Naive thymus-derived CD8-positive, alpha-beta T cell (primary cell): ENCODE measurements around the gene SNRPD2. TPM values are rescaled to one million over a fixed set of nuclear protein-coding genes. Genes with fewer than 3 reads are reported as not detected.
A peak's percentile ranks its signal among the peaks of the same experiment; 100 is the strongest.

Source experiments
- ATAC-seq, 2 donors: fragments of 150-1000 bp; cut with Tn5 transposase in 1 of 2; sonication (Bioruptor Pico), chemical (Tn5 transposase) in 1 of 2; 1 replicate in 1 of 2; 2 replicates in 1 of 2; pipeline ENCODE4 v1.10.0; 2021; ENCODE audit warnings: mild to moderate bottlenecking in 2 of 2, moderate library complexity in 2 of 2
- POLR2A ChIA-PET: fragments of 350-600 bp; sonication (Branson Sonifier 250); formaldehyde crosslinking; loops from one replicate; lab custom pipeline; 2021; ENCODE audit warnings: antibody characterized with exemption; lab: Charles Lee
- DNase-seq, 10 donors: peaks; one replicate each; pipeline versions ENCODE4 v3.0.0 to v3.0.0-alpha.2; 2020 to 2022
- H3K27ac Mint-ChIP-seq, 10 donors: one replicate each; pipeline ENCODE4 v1.8.0; 2020 to 2022; ENCODE audit warnings: mild to moderate bottlenecking in 10 of 10, mixed read lengths in 10 of 10, moderate library complexity in 4 of 10, inconsistent platforms in 1 of 10
- H3K27me3 Mint-ChIP-seq, 5 donors: one replicate each; pipeline ENCODE4 v1.8.0; 2021 to 2022; ENCODE audit warnings: mixed read lengths in 5 of 5
- H3K36me3 Mint-ChIP-seq, 3 donors: one replicate each; pipeline ENCODE4 v1.8.0; 2020 to 2022; ENCODE audit warnings: mixed read lengths in 3 of 3, mild to moderate bottlenecking in 2 of 3, inconsistent platforms in 1 of 3
- H3K4me1 Mint-ChIP-seq, 4 donors: one replicate each; pipeline ENCODE4 v1.8.0; 2021 to 2022; ENCODE audit warnings: mixed read lengths in 4 of 4
- H3K4me3 Mint-ChIP-seq, 10 donors: one replicate each; pipeline ENCODE4 v1.8.0; 2020 to 2022; ENCODE audit warnings: mild to moderate bottlenecking in 10 of 10, mixed read lengths in 10 of 10, moderate library complexity in 6 of 10, inconsistent platforms in 1 of 10
- H3K9me3 Mint-ChIP-seq, 9 donors: one replicate each; pipeline ENCODE4 v1.8.0; 2020 to 2022; ENCODE audit warnings: mixed read lengths in 9 of 9, mild to moderate bottlenecking in 3 of 9, inconsistent platforms in 1 of 9, moderate library complexity in 1 of 9
- polyA plus RNA-seq, 3 donors: library from polyadenylated mRNA; unstranded; fragments of 300-500 nt; fragmentation: Illumina TruSeq; gene quantifications; one replicate each; pipeline ENCODE4 v1.2.3, GENCODE V29; 2021
- total RNA-seq, 8 experiments: library from RNA in 2 of 8; stranded (reverse) in 2 of 8; gene quantifications; one replicate each; pipeline ENCODE4 v1.2.3 and lab custom pipeline; 2021 to 2026

SNRPD2 gene
- total and polyA plus RNA-seq, 5 experiments from 2014 or later: 395 to 1,289 (median 1,119) TPM

DNA sequence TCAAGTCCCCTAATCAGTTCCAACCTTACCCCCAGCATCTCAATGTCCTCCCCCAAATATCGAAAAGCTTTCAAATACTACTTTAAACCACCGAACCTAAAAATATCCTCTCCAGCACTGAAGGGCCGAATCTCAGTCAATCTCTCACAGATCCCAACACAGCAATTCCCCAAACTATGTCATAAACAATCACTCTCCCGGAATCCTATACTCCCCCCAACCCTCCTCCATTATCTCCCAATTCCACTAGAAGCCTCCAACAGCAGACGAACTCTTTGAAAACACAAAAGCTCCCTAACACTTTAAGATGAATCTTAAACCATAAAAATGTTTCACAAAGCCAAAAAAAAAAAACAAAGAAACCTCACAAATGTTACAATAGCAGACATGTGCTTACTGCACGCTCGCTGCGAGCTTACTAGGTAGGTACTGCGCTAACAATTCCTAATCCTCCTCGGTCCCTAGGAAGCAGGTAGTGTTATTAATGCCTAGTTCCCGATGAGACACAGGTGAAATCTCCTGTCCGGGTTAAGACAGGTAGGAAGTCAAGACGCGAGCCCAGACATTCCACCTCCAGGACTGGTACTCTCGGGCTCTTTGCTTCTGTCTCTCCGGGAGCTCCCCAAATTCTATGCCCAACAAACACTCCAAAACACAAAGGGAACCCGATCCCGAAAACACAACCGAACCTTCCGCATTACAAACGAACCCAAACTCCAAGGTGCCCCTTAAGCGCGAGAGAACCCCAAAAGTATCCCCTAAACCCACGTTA is 24.8 kb upstream of the SNRPD2 start:
- DNase-seq: no peak
- H3K27ac Mint-ChIP-seq: peak overlapping the region; percentile 94 to 99 (median 96)
- H3K4me1 Mint-ChIP-seq: peaks cover 22 to 59% (median 47%) of the 10 kb centered on the region in 4 donors

DNA sequence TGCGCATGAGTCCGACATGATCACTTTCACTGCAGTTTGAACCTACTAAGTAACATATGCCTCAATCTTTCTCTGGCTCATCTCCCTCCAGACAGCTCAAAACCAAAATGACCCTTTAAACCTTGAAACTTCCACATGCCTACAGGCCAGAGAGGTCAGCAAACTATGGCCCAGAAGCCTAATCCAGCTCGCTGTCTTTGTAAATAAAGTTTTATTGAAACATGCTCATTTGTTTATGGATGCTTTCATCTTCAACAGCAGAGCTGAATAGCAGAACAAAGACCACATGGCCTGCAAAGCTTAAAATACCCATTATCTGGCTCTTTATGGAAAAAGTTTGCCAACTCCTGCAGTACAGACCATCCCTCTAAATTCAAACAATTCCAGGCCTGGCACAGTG is 23.4 kb upstream of the SNRPD2 start:
- H3K4me3 Mint-ChIP-seq: peak overlapping the region in 4 of 10 donors; percentile 4 to 94 (median 22)
- H3K9me3 Mint-ChIP-seq: no peaks in the 10 kb centered on the region
- peaks cover 4 to 26% (median 8%) of the 10 kb centered on the region in 3 donors for H3K36me3 Mint-ChIP-seq
- ATAC-seq: no peak
- POLR2A ChIA-PET: interaction anchor here (0.6 to 4.7 kb wide), 3 partner anchors 10 to 537 kb away, joined by 3 to 47 read pairs (median 4); partner anchors contain the start of genes QPCTL, SNRPD2 and TRAPPC6A
- H3K27me3 Mint-ChIP-seq: no peaks in the 10 kb centered on the region
- peak overlapping the region in 6 of 10 donors; percentile 14 to 95 (median 49) for H3K27ac Mint-ChIP-seq
- no peak for DNase-seq
- H3K4me1 Mint-ChIP-seq: peaks cover 26 to 66% (median 55%) of the 10 kb centered on the region in 4 donors

More for the DNA sequence above, 24.8 kb upstream of the SNRPD2 start:
- POLR2A ChIA-PET: interaction anchor here (0.6 to 4.7 kb wide), 16 partner anchors 10 to 1540 kb away, joined by 3 to 51 read pairs (median 4); partner anchors contain the start of genes CCDC9, DMWD, FBXO46 and GIPR
- Mint-ChIP-seq H3K27me3 (no peaks in the 10 kb centered on the region), H3K9me3 (no peaks in the 10 kb centered on the region), H3K36me3 (peaks cover 4 to 19% (median 8%) of the 10 kb centered on the region in 3 donors), H3K4me3 (peak overlapping the region; percentile 87 to 99 (median 97))
- peak in 1 of 2 donors; percentile 1 for ATAC-seq

- POLR2A ChIA-PET: no interaction called here
- no peaks in the 10 kb centered on the region for H3K27me3 Mint-ChIP-seq
- H3K4me1 Mint-ChIP-seq: peaks cover 23 to 60% (median 49%) of the 10 kb centered on the region in 4 donors
- ATAC-seq (no peak), DNase-seq (no peak)
- H3K4me3 Mint-ChIP-seq: no peak overlapping the region
- no peaks in the 10 kb centered on the region for H3K9me3 Mint-ChIP-seq
- H3K27ac Mint-ChIP-seq: peak overlapping the region in 1 of 10 donors; percentile 11
- peaks cover 0 to 22% (median 0%) of the 10 kb centered on the region in 3 donors for H3K36me3 Mint-ChIP-seq
Observed at GRCh38 chr19:45713141-45713540, 21.4 kb upstream of the SNRPD2 start.

DNA sequence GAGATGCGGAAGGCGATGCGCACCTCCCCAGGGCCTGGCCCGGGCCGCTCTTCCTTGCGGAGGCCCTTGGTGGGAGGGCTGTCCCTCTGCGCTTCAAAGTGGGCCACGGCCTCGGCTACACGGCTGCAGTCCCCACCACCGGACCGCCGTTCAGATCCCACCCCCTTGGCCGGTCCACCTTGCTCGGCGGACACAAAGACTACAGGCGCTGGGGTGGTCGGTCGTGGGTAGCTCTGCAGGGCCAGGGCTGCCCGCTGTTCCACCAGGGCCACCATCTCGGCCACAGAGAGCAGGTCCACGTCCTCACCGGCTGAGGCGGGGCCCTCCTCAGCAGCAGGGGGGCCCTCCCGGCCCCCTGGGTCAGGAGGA is 20.9 kb upstream of the SNRPD2 start:
- Mint-ChIP-seq H3K27me3 (no peaks in the 10 kb centered on the region), H3K9me3 (no peaks in the 10 kb centered on the region), H3K36me3 (peaks cover 0 to 22% (median 0%) of the 10 kb centered on the region in 3 donors), H3K4me3 (no peak overlapping the region), H3K4me1 (peaks cover 23 to 58% (median 45%) of the 10 kb centered on the region in 4 donors), H3K27ac (no peak overlapping the region)
- no peak for DNase-seq
- ATAC-seq: no peak
- POLR2A ChIA-PET: no interaction called here

DNA sequence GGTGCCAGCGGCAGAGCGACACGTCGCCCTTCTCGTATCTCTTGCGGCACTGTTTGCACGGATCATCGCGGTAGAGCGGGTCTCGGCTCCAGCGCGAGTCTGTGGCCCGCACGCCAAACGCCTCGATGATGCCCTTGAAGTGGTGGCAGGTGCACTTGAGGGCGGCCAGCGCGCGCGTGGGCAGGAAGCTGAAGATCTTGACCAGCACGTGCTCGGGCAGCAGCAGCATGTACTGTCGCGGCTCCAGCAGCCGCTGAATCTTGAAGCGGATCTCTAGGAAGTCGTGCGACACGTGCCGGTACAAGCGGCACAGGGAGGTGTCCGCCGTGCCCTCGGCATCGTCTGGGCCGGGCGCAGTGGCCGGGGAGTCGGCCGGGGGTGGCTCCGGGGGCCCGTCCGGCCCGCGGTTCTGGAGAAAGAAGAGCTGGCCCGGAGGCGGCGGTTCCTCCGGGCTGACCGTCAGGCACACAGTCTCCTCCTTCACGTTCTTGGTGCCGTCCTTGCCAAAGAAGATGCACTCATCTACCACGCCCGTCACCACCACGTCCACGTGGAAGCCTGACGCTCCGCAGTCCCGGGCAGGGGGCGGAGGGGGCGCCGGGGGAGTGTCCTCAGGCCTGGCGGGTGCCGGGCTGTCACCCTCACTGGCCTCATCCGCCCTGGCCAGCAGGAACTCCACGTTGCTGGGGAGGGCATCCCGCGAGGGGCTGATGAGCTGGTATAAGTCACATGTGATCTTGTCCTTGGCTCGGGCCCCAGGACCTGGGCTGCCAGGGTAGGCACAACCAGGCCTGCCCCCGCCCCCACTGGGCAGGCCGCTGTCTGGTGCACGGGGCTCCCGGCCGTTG is 20.3 kb upstream of the SNRPD2 start:
- Mint-ChIP-seq H3K27ac (no peak overlapping the region), H3K4me1 (peaks cover 21 to 57% (median 40%) of the 10 kb centered on the region in 4 donors), H3K27me3 (no peaks in the 10 kb centered on the region), H3K4me3 (no peak overlapping the region), H3K36me3 (peaks cover 0 to 22% (median 0%) of the 10 kb centered on the region in 3 donors), H3K9me3 (no peaks in the 10 kb centered on the region)
- DNase-seq: no peak
- POLR2A ChIA-PET: no interaction called here
- ATAC-seq: no peak

GRCh38 chr19:45710356-45711130 is 18.8 kb upstream of the SNRPD2 start:
- Mint-ChIP-seq H3K4me3 (peak overlapping the region in 2 of 10 donors; percentile 4 to 8), H3K27me3 (no peaks in the 10 kb centered on the region), H3K27ac (peak overlapping the region in 8 of 10 donors; percentile 19 to 83 (median 64)), H3K36me3 (peaks cover 0 to 22% (median 0%) of the 10 kb centered on the region in 3 donors), H3K4me1 (peaks cover 12 to 52% (median 30%) of the 10 kb centered on the region in 4 donors), H3K9me3 (no peaks in the 10 kb centered on the region)
- POLR2A ChIA-PET: interaction anchor here (0.6 to 1.2 kb wide), 5 partner anchors 15 to 1894 kb away, joined by 3 to 5 read pairs (median 4); partner anchors contain the start of gene FBXO46
- no peak for DNase-seq
- no peak for ATAC-seq

GRCh38 chr19:45705710-45706415 is 14.1 kb upstream of the SNRPD2 start:
- Mint-ChIP-seq H3K4me3 (no peak overlapping the region), H3K36me3 (peaks cover 0 to 30% (median 4%) of the 10 kb centered on the region in 3 donors), H3K9me3 (no peaks in the 10 kb centered on the region), H3K27me3 (no peaks in the 10 kb centered on the region), H3K27ac (no peak overlapping the region), H3K4me1 (peaks cover 7 to 25% (median 12%) of the 10 kb centered on the region in 4 donors)
- POLR2A ChIA-PET: interaction anchor here (0.9 to 2.0 kb wide), 3 partner anchors 9 to 14 kb away, joined by 3 to 5 read pairs (median 3); partner anchors contain the start of genes QPCTL and SNRPD2
- no peak for ATAC-seq
- DNase-seq: no peak

- Mint-ChIP-seq H3K4me3 (no peak overlapping the region), H3K4me1 (peaks cover 0 to 18% (median 6%) of the 10 kb centered on the region in 4 donors), H3K9me3 (no peaks in the 10 kb centered on the region), H3K27ac (peak overlapping the region in 2 of 10 donors; percentile 38 to 44), H3K36me3 (peaks cover 0 to 23% (median 4%) of the 10 kb centered on the region in 3 donors), H3K27me3 (no peaks in the 10 kb centered on the region)
- POLR2A ChIA-PET: interaction anchor here (0.9 kb wide), 1 partner anchor 9 kb away, joined by 3 read pairs; no protein-coding TSS in a partner anchor
- DNase-seq (no peak), ATAC-seq (no peak)
Observed at GRCh38 chr19:45705115-45705514, 13.4 kb upstream of the SNRPD2 start.

- H3K36me3 Mint-ChIP-seq: peaks cover 0 to 28% (median 9%) of the 10 kb centered on the region in 3 donors
- H3K9me3 Mint-ChIP-seq: no peaks in the 10 kb centered on the region
- POLR2A ChIA-PET: interaction anchor here (0.9 to 1.0 kb wide), 2 partner anchors 10 to 16 kb away, joined by 3 read pairs; partner anchors contain the start of genes QPCTL and SNRPD2
- peak overlapping the region in 1 of 10 donors; percentile 11 for H3K27ac Mint-ChIP-seq
- H3K4me1 Mint-ChIP-seq: peaks cover 0 to 9% (median 1%) of the 10 kb centered on the region in 4 donors
- DNase-seq: no peak
- H3K27me3 Mint-ChIP-seq: no peaks in the 10 kb centered on the region
- H3K4me3 Mint-ChIP-seq: no peak overlapping the region
- ATAC-seq: no peak
Observed at GRCh38 chr19:45701676-45702075, 9.9 kb upstream of the SNRPD2 start.

DNA sequence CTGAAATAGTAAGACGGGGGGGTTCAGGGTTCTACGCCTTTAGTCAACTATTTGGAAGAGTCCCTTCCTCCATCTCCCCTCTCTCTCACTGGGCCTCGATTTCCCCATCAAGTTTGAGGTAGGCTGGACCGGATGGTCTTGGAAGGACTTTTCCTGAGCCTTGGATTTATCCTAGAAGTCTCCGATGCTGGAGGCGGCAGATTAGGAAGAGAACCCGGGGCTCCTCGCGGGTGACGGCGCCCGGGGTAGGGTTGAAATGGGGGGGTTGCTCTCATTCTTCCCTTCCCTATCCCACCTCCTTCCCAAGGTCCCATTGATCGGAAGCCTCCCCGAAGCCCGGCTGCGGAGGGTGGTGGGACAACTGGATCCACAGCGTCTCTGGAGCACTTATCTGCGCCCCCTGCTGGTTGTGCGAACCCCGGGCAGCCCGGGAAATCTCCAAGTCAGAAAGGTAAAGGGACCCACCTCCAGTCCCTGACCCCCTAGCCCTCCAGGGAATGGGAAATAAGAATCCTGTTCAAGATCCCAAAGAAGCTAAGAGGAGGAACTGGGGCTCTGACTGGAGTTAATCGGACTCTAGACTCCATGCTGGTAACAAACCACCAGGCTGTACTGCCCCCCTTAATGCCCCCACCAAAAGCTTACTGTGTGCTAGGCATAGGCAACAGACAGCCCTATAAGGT is 1.5 kb upstream of the SNRPD2 start:
- POLR2A ChIA-PET: interaction anchor here (0.6 to 3.5 kb wide), 11 partner anchors 12 to 1427 kb away, joined by 3 to 47 read pairs (median 6); partner anchors contain the start of genes CCDC61, FBXO46 and SIX5
- H3K4me1 Mint-ChIP-seq: peaks cover 9 to 37% (median 22%) of the 10 kb centered on the region in 4 donors
- no peaks in the 10 kb centered on the region for H3K9me3 Mint-ChIP-seq
- H3K36me3 Mint-ChIP-seq: peaks cover 0 to 37% (median 10%) of the 10 kb centered on the region in 3 donors
- no peaks in the 10 kb centered on the region for H3K27me3 Mint-ChIP-seq
- H3K27ac Mint-ChIP-seq: peak overlapping the region; percentile 57 to 99 (median 96)
- H3K4me3 Mint-ChIP-seq: peak overlapping the region; percentile 91 to 100 (median 96)
- ATAC-seq: no peak
- peak; percentile 46 to 85 (median 67) for DNase-seq
